ENCODE measurements around the gene VEZT. TPM values are rescaled to one million over a fixed set of nuclear protein-coding genes. Genes with fewer than 3 reads are reported as not detected.

The VEZT gene
- total and polyA plus RNA-seq, 9 of the 15 experiments (the other 6 are each of a cell fraction or from before 2014, with no cell fraction given) = 16.1 to 61.5 (median 32.6) TPM

DNA sequence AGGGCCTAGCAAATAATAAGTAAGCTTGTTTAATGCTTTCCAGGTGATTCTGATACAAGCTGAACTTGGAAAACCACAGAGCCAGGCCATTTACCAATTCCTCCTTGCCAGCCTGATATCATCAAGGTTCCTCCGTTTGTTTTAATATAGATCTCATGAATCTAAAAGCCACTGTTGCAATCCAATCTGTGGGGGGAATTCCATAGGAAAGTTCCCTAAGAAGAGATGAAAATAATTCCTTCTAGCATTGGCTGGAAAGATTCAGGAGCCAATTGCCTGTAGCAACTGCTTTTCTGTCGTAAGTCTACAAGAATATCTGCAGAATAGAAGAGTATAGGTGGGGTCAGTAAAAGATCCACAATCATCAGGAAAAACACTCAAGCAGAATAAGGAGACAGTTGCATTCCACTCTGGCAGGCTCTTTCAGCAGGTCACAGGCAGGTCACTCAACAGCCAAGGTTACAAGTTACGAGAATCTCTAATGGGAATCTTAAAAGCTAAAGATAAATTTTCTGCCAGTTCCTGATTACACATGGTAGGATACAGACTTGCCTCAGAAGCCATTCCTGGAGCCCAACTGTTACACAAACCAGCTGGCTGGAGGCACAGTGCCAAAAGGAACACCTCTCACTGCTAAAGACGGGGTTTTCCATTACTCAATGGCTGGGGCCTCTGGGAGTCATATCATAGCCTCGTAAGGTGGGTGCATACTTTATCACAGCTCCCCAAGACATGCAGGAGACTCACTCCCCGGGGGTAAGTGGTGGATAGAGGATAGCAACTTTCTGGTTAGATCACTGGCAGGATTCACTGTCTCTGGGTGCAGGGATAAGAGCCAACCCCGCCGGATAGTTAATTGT lies 44.0 kb upstream of the VEZT start (continued):
- TF ChIP-seq, protein P1, sequence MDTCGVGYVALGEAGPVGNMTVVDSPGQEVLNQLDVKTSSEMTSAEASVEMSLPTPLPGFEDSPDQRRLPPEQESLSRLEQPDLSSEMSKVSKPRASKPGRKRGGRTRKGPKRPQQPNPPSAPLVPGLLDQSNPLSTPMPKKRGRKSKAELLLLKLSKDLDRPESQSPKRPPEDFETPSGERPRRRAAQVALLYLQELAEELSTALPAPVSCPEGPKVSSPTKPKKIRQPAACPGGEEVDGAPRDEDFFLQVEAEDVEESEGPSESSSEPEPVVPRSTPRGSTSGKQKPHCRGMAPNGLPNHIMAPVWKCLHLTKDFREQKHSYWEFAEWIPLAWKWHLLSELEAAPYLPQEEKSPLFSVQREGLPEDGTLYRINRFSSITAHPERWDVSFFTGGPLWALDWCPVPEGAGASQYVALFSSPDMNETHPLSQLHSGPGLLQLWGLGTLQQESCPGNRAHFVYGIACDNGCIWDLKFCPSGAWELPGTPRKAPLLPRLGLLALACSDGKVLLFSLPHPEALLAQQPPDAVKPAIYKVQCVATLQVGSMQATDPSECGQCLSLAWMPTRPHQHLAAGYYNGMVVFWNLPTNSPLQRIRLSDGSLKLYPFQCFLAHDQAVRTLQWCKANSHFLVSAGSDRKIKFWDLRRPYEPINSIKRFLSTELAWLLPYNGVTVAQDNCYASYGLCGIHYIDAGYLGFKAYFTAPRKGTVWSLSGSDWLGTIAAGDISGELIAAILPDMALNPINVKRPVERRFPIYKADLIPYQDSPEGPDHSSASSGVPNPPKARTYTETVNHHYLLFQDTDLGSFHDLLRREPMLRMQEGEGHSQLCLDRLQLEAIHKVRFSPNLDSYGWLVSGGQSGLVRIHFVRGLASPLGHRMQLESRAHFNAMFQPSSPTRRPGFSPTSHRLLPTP (IDR thresholded peaks at IDR 0.05; ENCODE audit: borderline replicate concordance, extremely low read depth, insufficient read length) = no peak
- TF ChIP-seq, protein P2, sequence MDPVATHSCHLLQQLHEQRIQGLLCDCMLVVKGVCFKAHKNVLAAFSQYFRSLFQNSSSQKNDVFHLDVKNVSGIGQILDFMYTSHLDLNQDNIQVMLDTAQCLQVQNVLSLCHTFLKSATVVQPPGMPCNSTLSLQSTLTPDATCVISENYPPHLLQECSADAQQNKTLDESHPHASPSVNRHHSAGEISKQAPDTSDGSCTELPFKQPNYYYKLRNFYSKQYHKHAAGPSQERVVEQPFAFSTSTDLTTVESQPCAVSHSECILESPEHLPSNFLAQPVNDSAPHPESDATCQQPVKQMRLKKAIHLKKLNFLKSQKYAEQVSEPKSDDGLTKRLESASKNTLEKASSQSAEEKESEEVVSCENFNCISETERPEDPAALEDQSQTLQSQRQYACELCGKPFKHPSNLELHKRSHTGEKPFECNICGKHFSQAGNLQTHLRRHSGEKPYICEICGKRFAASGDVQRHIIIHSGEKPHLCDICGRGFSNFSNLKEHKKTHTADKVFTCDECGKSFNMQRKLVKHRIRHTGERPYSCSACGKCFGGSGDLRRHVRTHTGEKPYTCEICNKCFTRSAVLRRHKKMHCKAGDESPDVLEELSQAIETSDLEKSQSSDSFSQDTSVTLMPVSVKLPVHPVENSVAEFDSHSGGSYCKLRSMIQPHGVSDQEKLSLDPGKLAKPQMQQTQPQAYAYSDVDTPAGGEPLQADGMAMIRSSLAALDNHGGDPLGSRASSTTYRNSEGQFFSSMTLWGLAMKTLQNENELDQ (CRISPR knock-in tag; IDR thresholded peaks at IDR 0.05; ENCODE audit: borderline replicate concordance) = no peak
- TF ChIP-seq KLF16 (IDR thresholded peaks at IDR 0.05) (peak; percentile 86), ZNF197 (CRISPR knock-in tag; IDR thresholded peaks at IDR 0.05; ENCODE audit: low read depth) (no peak), RFX1 (IDR thresholded peaks at IDR 0.05) (no peak), GTF2A2 (tag; IDR thresholded peaks at IDR 0.05) (no peak), GABPA (tag; conservative IDR thresholded peaks at IDR 0.05; ENCODE audit: low read depth) (no peak), CBX1 (IDR thresholded peaks at IDR 0.05; ENCODE audit: low read depth) (no peak), ZNF584 (CRISPR knock-in tag; IDR thresholded peaks at IDR 0.05; ENCODE audit: low read depth) (no peak), NCOR1 (IDR thresholded peaks at IDR 0.05) (peak; percentile 89), KHSRP (IDR thresholded peaks at IDR 0.05) (no peak)
- TF ChIP-seq, protein P3, sequence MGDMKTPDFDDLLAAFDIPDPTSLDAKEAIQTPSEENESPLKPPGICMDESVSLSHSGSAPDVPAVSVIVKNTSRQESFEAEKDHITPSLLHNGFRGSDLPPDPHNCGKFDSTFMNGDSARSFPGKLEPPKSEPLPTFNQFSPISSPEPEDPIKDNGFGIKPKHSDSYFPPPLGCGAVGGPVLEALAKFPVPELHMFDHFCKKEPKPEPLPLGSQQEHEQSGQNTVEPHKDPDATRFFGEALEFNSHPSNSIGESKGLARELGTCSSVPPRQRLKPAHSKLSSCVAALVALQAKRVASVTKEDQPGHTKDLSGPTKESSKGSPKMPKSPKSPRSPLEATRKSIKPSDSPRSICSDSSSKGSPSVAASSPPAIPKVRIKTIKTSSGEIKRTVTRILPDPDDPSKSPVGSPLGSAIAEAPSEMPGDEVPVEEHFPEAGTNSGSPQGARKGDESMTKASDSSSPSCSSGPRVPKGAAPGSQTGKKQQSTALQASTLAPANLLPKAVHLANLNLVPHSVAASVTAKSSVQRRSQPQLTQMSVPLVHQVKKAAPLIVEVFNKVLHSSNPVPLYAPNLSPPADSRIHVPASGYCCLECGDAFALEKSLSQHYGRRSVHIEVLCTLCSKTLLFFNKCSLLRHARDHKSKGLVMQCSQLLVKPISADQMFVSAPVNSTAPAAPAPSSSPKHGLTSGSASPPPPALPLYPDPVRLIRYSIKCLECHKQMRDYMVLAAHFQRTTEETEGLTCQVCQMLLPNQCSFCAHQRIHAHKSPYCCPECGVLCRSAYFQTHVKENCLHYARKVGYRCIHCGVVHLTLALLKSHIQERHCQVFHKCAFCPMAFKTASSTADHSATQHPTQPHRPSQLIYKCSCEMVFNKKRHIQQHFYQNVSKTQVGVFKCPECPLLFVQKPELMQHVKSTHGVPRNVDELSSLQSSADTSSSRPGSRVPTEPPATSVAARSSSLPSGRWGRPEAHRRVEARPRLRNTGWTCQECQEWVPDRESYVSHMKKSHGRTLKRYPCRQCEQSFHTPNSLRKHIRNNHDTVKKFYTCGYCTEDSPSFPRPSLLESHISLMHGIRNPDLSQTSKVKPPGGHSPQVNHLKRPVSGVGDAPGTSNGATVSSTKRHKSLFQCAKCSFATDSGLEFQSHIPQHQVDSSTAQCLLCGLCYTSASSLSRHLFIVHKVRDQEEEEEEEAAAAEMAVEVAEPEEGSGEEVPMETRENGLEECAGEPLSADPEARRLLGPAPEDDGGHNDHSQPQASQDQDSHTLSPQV (IDR thresholded peaks at IDR 0.05) = no peak
- TF ChIP-seq, protein P4, sequence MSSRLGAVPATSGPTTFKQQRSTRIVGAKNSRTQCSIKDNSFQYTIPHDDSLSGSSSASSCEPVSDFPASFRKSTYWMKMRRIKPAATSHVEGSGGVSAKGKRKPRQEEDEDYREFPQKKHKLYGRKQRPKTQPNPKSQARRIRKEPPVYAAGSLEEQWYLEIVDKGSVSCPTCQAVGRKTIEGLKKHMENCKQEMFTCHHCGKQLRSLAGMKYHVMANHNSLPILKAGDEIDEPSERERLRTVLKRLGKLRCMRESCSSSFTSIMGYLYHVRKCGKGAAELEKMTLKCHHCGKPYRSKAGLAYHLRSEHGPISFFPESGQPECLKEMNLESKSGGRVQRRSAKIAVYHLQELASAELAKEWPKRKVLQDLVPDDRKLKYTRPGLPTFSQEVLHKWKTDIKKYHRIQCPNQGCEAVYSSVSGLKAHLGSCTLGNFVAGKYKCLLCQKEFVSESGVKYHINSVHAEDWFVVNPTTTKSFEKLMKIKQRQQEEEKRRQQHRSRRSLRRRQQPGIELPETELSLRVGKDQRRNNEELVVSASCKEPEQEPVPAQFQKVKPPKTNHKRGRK (tag; IDR thresholded peaks at IDR 0.05) = no peak
- TF ChIP-seq, protein P5, sequence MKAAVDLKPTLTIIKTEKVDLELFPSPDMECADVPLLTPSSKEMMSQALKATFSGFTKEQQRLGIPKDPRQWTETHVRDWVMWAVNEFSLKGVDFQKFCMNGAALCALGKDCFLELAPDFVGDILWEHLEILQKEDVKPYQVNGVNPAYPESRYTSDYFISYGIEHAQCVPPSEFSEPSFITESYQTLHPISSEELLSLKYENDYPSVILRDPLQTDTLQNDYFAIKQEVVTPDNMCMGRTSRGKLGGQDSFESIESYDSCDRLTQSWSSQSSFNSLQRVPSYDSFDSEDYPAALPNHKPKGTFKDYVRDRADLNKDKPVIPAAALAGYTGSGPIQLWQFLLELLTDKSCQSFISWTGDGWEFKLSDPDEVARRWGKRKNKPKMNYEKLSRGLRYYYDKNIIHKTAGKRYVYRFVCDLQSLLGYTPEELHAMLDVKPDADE (conservative IDR thresholded peaks at IDR 0.05; ENCODE audit: control insufficient read depth, low read depth, low read length) = no peak

Data from K562 (cell line).